PFSK-1 (cell line): ENCODE measurements around the gene PMM1.

Source experiments
- FOXP2 ChIP-seq: optimal IDR thresholded peaks from 2 replicates; pipeline ENCODE3; 2011; ENCODE audit warnings: borderline replicate concordance, control low read depth, inconsistent platforms; ENCODE audit not compliant: insufficient read depth; ENCODE audit errors: extremely low read length, extremely low read depth
- POLR2AphosphoS5 ChIP-seq: IDR thresholded peaks from 2 replicates; pipeline ENCODE4 v1.6.1; 2012; ENCODE audit warnings: low read depth, mild to moderate bottlenecking, control low read depth, low read length, moderate library complexity
- REST ChIP-seq, 2 experiments: IDR thresholded peaks; 2 replicates each; pipeline versions ENCODE4 v1.6.1 to v1.8.0; 2011 to 2012; ENCODE audit warnings: low read depth in 2 of 2, low read length in 2 of 2, control low read depth in 1 of 2, inconsistent platforms in 1 of 2, mild to moderate bottlenecking in 1 of 2, moderate library complexity in 1 of 2; ENCODE audit not compliant: insufficient read depth in 1 of 2
- SIN3A ChIP-seq: IDR thresholded peaks from 2 replicates; pipeline ENCODE4 v1.6.1; 2012; ENCODE audit warnings: mild to moderate bottlenecking, low read length, moderate library complexity, borderline replicate concordance; ENCODE audit not compliant: insufficient read depth
- TAF1 ChIP-seq: IDR thresholded peaks from 2 replicates; pipeline ENCODE4 v1.6.1; 2012; ENCODE audit warnings: low read length, control low read depth, borderline replicate concordance; ENCODE audit not compliant: insufficient read depth

- no peak for TF ChIP-seq POLR2AphosphoS5
- TF ChIP-seq FOXP2: no peak
- TF ChIP-seq TAF1: no peak
- no peak for TF ChIP-seq REST (IDR thresholded peaks at IDR 0.05; ENCODE audit: insufficient read depth in 1 of 2, low read depth in 2 of 2, low read length in 2 of 2)
- TF ChIP-seq SIN3A: no peak
Observed at GRCh38 chr22:41613456-41613855, 23.8 kb upstream of the PMM1 start.
